NCI-H1930 (cell line): ENCODE results near the gene SYF2.
"Not testable (repeated sequence)": the region's sequence is repeated elsewhere in the genome, so short reads cannot be mapped to it uniquely, and the experiment has no call there.

Experiments
- DNase-seq, 2 experiments: peaks; one replicate each; lab custom pipeline; 2025; lab: John Stamatoyannopoulos, UW

The SYF2 gene

DNA sequence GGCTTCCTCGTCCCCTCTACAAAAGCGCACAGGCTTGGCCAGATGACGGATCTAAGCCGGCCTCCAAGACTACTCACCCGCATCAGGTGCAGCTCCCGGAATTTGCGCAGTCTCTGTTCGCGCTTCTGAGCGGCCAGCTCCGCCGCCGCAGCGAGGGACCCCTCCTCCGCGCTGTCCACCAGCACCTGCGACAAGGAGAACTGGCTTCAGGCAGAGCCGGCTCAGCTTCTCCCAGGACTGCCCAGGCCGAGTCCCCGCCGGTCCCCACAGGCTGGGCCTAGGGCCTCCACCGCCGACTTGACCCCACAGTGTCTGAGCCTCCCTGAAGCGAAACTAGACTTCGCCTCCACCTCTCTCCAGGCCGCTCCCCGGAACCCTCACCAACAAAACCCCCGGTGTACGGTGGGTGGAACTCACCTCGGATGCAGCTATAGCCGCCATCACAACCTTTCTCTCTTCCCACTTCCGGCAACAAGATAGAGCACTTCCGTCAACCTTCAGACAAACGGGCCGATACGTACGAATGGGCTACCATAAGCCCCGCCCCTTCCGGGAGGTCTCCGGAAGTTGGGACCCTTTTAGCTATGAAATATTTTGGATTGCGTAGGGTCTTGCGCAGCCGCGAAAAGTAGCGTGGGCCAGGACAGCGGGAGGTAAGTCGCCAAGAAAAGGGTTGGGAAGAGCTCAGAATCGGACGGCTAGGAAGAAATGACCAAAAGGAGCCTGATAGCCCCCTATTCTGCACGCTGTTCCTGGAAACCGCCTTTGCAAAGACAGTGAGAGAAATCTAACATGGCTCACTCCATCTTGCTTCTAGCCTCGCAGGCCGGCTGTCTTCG, at the start of gene SYF2:
SYF2 (minus strand) TSS at position 476 of the 839 bp plus-strand sequence; CDS start at position 441, 35 bp downstream.
- peak; percentile 85 to 88 for DNase-seq

DNA sequence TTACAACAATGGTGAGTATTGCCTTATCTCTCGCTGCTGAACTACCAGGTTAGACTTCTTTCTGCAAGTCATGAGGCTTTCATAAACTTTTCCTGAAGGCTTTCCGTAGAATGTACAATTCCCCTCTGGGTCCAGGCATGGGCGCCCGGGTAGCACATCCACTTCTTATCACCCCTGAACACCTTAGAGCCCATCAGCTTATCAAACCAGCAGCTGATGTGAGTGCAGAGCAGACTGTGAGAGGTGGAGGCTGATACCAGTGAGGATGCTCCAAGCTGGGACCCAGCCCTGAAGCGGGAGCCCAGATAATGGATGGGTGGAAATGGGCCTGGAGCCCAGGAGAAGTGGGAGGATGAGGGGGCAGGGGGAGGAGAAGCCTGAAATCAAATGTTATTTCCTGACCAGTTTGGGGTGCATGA, 47.4 kb upstream of the SYF2 start:
- not testable (repeated sequence) for DNase-seq

DNA sequence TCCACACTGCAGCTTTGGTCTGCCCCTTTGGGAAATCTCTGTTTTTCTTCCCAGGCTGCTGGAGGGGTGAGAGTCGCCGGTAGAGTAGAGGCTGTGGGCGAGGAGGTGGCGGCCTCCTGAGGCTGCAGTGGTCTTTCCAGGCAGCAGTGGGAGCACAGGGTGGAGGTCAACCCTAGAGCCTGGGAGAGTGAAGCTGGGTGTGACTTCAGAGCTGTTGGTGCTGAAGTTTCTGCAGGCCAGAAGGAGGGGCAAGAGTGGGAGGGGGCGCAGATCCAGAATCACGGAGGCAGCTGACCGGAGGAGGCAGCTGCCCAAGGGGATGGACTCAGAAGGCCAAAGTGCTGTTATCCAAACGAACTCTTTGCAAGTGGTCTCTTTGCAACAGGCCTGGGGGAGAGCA, 46.5 kb upstream of the SYF2 start:
- DNase-seq, result not testable (repeated sequence)

DNA sequence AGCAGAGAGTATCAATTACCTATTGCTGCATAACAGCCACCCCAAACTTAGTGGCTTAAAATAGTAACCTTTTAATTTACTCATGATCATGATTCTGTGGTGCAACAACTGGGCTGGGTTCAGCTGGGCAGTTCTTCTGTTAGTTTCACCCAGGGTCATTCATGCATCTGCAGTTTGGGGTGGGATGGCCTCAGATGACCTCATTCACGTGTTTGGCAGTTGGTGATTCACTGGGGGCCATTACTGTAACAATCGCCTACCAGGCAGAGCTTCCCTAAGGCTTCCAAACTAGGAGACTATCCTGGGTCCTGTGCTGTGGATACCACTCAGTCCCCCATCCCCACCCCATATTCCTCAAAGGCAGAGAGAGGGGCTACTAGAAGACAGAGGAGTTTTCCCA, 46.1 kb upstream of the SYF2 start:
- not testable (repeated sequence) for DNase-seq

DNA sequence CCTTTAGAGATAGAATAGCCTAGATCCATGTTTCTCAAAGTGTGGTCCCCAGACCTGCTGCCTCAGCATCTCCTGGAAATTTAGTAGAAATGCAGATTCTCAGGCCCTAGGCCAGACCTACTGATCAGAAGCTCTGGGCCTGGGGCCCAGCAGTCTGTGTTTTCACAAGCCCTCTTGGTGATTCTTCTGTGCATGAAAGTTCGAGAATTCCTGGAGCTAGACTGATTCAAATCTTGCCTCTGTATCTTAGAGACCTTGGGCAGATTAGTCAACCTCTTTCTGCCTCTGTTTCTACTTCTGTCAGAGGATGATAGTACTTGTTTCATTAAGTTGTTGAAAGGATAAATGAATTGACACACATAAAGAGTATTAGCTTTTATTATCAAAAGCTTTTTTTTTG, 45.0 kb upstream of the SYF2 start:
- DNase-seq, result not testable (repeated sequence)

DNA sequence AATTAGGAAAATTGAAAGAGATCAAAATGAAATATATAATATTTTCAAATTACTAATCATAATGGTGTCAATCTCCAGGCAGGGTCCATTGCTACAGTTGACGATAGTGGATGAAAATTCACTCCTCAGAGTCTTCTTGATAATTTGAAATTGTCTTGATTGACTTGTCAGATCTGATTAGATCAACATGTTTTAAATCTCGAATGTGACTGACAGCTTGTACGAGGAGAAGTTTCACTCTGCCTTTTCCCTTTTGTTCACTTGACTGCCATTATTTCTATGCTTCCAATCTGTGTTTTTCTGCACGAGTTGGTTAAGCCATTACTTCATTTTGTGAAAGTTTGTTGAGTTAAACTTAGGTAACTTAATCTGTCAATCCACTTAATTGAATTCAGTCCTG, 43.3 kb upstream of the SYF2 start:
- DNase-seq, result not testable (repeated sequence)

DNA sequence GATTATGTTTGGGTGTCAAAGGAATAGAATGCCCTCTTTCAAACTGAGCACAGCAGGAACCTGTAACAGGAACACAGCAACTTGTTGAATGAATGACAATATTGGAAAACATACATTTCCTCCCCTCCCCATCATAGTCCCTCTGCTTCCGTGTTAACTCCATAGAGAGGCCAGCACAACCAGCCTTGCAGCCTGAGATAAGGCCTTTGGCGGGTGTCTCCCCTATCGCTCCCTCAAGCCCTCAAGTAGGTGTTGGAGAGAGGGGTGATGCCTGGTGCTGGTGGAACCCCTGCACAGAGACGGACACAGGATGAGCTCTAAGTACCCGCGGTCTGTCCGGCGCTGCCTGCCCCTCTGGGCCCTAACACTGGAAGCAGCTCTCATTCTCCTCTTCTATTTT, 39.9 kb upstream of the SYF2 start, which contains the start of gene RHD:
RHD (plus strand) TSS at position 272 of the 400 bp plus-strand sequence; CDS start at position 311, 39 bp downstream.
- not testable (repeated sequence) for DNase-seq

DNA sequence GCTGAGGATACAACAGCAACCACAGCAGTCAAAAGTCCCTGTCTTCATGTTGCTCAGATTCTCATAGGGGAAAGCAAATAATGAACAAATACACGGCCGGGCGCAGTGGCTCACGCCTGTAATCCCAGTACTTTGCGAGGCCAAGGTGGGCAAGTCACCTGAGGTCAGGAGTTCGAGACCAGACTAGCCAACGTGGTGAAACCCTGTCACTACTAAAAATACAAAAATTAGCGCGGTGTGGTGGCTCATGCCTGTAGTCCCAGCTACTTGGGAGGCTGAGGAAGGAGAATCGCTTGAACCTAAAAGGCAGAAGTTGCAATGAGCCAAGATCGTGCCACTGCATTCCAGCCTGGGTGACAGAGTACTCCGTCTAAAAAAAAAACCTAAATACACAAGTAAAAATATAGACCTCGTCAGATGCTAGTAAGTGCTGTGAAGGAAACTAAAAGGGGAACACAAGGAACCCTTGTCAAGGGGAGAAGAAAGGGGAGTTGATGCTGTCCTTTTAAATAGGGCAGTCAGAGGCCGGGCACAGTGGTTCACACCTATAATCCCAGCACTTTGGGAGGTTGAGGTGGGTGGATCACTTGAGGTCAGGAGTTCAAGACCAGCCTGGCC, 36.0 kb upstream of the SYF2 start:
- DNase-seq, result not testable (repeated sequence)

DNA sequence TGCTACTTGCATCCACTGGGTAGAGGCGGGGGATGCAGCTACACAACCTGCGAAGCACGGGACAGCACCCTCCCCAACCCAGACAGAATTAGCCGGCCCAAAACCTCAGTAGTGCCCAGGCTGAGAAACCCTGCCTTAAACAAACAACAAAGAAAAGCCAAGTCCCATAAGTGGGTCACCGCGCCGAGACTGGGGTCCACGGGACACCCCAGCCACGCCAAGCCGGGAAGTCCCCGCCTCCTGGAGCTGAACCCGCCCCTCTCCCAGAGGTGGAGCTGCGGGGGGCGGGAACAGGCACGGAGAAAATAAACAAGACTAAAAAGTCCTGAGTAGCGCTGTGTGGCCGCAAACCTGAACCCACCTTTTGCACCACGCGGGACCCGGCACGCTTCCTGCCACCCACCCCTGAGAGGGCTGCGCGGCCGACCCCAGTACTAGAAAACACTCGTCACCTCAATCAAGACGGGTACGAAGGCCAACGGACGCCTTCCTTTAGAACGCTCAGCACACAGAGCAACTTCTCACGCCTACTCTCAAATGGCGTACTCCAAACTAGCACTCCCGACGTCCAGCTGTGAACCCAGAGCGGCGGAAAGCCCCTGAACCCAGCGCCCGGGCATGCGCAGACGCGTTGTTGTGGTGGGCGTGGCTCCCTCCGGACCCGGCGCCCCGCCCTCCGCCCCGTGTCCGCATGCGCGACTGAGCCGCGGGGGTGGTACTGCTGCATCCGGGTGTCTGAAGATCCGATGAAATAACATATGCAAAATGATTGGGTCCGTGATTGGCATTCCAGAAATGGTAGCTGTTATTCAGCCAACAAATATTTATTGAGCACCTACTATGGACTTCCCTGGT, 35.2 kb upstream of the SYF2 start:
- DNase-seq, result peak; percentile 24 to 66

DNA sequence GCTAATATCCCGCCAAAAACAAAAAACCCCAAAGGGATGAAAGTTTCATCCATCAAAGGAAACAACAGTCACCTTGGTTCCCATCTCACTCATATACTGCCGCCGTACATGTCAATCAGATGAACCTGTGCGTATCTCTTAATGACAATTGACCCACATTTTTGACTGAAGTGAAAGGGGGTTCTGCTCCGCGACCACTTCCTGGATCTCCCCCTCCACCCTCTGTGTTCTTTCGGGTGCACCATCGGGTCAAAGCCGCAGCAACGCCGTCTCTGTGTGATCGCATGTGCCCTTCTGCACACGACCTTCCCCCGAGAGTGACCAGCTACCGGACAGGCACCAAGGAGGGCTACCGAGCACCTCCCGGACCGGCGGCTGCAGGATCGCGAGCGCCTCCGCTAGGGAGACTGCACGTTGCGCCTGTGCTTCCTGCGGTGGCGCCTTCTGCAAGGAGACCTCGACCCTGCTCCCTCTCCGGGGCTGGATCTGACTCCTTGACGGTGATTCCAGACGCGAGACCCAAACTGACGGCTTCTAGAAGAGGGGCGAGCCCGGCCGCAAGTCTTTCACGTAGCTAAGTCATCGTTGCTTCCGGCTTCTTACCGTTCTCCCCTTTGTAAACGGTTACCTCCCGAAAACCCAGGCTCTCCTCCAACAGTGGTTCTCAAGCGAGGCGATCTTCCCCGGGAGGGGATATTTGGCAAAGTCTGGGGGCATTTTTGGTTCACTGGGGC, 34.4 kb upstream of the SYF2 start:
- DNase-seq, result not testable (repeated sequence)

DNA sequence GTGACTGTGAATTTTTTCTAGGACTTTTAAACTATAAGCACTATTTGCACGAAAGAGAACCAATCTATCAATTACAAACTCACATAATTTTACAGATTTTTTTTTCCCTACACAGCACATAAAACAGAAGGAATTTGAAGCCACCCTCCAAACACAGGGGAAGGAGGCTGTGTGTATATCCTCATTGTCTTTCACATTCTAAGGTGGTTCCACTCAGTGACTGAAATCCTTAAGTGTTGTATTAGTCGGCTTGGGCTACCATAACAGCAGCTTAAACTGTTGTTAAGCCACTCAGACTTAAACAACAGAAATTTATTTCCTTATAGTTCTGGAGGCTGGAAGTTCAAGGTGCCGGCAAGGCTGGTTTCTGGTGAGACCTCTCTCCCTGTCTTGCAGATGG, 28.0 kb upstream of the SYF2 start:
- not testable (repeated sequence) for DNase-seq

DNA sequence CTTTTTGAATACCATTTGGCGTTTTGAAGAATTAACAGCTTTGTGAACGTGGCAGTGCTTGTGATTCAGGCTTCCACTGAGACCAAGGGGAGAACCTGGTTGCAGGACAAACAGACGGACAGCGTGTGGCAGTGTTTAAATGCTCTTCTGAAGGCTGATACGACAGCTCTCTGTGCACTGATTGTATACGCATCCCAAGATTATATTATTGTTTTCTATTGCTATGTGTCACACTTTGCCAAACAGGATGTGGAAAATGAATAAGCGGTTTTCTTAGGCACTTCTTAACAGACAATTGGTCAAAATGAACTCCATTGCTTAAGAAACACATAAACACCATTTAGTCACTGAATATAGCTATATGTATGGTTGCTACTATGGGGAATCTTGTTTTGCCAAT, 27.5 kb upstream of the SYF2 start:
- not testable (repeated sequence) for DNase-seq

DNA sequence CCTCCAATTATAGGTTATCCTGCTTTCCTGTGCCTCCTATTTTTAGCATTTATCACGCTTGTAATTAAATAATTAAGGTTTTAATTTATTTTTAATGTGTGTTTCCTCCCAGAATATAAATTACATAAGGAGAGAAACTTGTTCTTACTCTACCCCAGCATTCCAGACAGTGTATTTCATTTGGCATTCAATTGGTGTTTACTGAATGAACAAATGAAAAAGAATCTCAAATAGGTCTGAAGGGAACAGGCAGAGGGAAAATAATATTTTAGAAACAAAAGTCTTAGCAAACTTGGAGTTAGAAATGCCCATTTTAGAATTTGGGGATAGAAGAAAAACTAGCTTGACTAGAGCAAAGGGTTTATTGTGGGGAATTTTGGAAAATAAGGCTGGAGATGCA, 24.9 kb upstream of the SYF2 start:
- no peak for DNase-seq

DNA sequence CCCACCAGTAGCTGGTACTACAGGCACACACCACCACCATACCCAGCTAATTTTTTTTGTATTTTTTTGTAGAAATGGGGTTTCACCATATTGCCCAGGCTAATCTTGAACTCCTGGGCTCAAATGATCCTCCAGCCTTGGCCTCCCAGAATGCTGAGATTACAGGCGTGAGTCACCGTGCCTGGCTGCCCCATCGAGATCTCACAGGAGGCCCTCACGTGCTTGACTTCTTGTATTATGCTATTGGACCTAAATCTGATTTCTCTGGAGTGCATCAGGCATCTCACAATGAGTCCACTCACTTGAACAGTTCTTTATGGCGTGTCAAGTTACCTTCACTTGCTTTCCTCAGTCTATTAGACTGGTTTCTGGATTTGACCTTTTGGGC, 24.3 kb upstream of the SYF2 start:
- DNase-seq, result no peak

DNA sequence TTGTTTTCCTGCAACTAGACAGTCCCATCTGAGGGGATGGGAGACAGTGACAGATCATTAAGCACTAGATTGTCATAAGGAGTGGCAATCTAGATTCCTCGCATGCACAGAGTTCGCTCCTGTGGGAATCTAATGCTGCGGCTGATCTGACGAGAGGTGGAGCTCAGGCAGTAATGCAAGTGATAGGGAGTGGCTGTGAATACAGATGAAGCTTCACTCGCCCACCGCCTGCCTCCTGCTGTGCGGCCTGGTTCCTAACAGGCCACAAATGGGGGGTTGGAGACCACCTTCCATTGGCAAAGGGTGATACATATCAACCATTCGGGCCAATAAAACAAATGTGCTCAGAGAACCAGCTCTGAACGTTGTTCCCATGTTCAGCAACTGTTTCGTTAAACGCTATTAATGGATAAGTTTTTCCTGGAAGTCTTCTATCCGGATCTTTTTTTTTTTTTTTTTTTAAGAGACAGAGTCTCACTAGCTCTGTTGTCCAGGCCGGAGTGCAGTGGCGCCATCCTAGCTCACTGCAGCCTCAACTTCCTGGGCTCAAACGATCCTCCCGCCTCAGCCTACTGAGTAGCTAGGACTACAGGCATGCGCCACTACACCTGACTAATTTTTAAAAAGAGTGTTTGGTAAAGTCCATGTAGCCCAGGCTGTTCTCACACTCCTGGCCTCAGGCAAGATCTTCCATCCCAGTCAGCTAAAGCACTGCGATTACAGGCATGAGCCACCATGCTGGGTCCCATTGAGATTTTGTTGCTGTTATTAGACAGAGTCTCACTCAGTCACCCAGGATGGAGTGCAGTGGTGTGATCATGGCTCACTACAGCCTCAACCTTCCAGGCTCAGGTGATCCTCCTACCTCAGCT, 23.6 kb upstream of the SYF2 start:
- DNase-seq, result no peak

DNA sequence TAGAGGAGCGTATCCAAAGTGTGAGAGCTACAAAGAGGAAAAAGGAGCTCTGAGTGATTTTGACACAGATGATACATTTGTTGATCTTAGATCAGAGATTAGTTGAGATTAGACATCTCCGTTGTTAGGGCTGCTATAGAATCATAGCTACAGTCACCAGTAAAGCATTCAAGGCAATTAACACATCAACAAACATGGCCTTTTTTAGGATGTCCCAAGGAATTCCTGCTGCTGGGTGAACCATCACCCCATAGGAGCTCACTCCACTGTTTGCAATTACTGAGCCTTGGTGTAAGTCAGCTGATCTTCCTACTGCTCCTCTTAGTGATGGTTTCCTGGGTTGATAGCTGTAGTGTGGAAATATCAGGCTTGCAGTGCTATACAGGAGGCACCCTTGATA, 21.6 kb upstream of the SYF2 start:
- no peak for DNase-seq

DNA sequence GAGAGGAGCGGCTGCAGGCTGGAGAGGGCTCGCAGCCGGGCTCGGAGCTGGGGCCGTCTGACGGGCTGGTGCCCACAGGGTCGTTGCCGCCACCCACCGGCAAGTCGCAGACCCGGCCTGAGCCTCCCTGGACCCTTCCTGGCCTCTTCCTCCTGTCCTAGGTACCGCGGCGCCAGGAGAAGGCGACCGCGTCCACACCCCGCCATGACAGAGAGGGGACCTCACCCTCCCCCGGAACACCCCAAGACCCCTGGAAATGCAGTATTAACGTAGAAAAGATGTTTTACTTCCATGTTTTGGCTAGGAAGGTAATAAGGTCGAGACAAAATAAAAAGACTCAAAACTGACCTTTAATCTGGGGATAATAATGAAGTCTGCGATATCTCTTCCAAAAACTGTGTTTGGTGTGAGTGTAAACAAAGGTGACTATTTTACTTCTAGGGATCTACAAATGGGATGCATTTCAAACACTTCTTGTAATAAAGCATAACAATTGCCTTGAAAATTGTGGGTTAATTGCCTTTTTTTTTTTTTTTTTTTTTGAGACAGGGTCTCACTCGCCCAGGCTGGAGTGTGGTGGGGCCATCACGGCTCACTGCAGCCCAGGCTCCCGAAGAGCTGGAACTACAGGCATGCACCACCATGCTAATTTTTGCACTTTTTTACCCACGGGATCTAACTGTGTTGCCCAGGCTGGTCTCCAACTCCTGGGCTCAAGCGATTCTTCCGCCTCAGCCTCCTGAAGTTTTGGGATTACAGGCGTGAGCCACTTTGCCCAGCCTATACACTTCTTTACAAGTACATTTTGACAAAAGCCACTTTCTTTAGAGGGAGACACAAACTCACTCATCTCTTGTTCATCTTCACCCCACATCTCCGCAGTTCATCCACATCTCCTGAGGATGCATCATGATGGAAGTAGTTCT, 15.8 kb upstream of the SYF2 start:
- DNase-seq, result peak in 1 of 2 experiments; percentile 65

DNA sequence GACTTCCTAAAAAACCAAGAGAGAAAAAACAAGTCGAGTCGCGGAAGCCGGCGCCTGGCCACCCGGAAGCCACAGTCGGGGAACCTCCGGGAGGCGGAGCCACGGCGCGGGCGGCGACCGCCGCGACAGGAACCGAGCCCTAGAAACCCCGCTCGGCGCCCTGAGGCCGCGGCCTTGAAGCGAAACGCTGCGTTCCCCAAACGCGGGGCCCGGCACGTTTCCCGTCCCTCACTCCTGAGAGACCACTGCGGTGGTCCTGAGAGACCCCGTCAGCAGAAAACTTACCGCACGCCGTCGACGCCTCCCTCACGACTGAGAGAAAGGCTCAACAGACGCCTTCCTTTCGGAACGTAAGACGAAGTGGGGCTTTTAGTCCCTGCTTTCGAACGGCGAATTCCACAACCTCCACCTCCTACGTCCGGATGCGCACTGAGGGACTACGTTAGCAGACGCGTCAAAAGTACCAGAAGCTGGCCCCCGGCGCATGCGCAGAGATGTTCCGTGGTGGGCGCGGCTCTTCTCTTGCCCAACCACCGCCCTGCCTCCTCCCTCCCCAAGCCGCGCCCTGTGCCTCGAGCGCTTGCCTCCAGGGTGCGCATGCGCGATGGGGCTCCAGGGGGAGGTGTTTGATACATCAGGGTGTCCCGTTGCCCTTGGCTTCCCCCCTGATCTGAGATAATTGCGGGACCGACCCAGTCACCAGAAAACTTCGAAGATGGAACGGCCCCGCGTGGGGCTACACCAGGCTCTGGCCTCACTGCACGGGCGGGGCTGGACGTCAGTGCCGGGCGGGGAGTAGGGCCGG, 14.9 kb upstream of the SYF2 start, which contains the start of gene RSRP1:
RSRP1 (minus strand) TSS at position 431 of the 805 bp plus-strand sequence. CDS start 491 bp downstream, outside the sequence.
- peak; percentile 97 for DNase-seq
